GM18951 (cell line): Measurements from ENCODE around the gene AAMDC.
"Not testable (repeated sequence)": the region's sequence is repeated elsewhere in the genome, so short reads cannot be mapped to it uniquely, and the experiment has no call there.

Experiments
- POLR2A ChIP-seq: IDR thresholded peaks from 4 replicates; pipeline ENCODE4 v1.6.1; 2011; ENCODE audit warnings: mild to moderate bottlenecking; ENCODE audit not compliant: insufficient read length, insufficient read depth; ENCODE audit errors: extremely low read depth
- in situ Hi-C: fragments of 300-500 bp; cut with MboI; formaldehyde crosslinking; loops from one replicate; pipeline ENCODE4 v1.12.0; 2022; ENCODE audit warnings: low sequenced_read_pairs, mixed read lengths, inconsistent platforms; ENCODE audit not compliant: unreplicated experiment

Gene AAMDC

GRCh38 chr11:77842441-77843121 lies 21.6 kb downstream of the AAMDC start:
- in situ Hi-C loops: no loop called here

GRCh38 chr11:77843700-77844099 lies 22.8 kb downstream of the AAMDC start:
- in situ Hi-C loops: not testable (repeated sequence)

More at GRCh38 chr11:77842441-77843121, 21.6 kb downstream of the AAMDC start:
- no peak for TF ChIP-seq POLR2A

GRCh38 chr11:77851503-77851902 lies 30.6 kb downstream of the AAMDC start:
- in situ Hi-C loops: no loop called here
- TF ChIP-seq POLR2A: no peak

GRCh38 chr11:77854838-77855237 lies 33.9 kb downstream of the AAMDC start:
- no peak for TF ChIP-seq POLR2A
- in situ Hi-C loops: no loop called here

- in situ Hi-C loops: not testable (repeated sequence)
Measured at GRCh38 chr11:77857906-77858457, 37.0 kb downstream of the AAMDC start.

- in situ Hi-C loops: not testable (repeated sequence)
Measured at GRCh38 chr11:77861444-77861843, 40.5 kb downstream of the AAMDC start.

GRCh38 chr11:77865805-77866204 lies 44.9 kb downstream of the AAMDC start:
- in situ Hi-C loops: no loop called here
- TF ChIP-seq POLR2A: no peak

- no peak for TF ChIP-seq POLR2A
- in situ Hi-C loops: no loop called here
Measured at GRCh38 chr11:77866336-77866735, 45.4 kb downstream of the AAMDC start.

GRCh38 chr11:77868744-77869143 lies 47.8 kb downstream of the AAMDC start:
- in situ Hi-C loops: no loop called here
- TF ChIP-seq POLR2A: no peak

GRCh38 chr11:77871855-77872254 lies 50.9 kb downstream of the AAMDC start:
- TF ChIP-seq POLR2A: no peak
- in situ Hi-C loops: no loop called here

GRCh38 chr11:77873345-77873744 lies 52.4 kb downstream of the AAMDC start:
- no peak for TF ChIP-seq POLR2A
- in situ Hi-C loops: no loop called here

- no peak for TF ChIP-seq POLR2A
- in situ Hi-C loops: no loop called here
Measured at GRCh38 chr11:77874206-77874605, 53.3 kb downstream of the AAMDC start.

GRCh38 chr11:77876045-77876444 lies 55.1 kb downstream of the AAMDC start:
- in situ Hi-C loops: no loop called here
- TF ChIP-seq POLR2A: no peak

GRCh38 chr11:77878247-77878646 lies 57.3 kb downstream of the AAMDC start:
- in situ Hi-C loops: not testable (repeated sequence)

GRCh38 chr11:77879218-77879617 lies 58.3 kb downstream of the AAMDC start:
- TF ChIP-seq POLR2A: no peak
- in situ Hi-C loops: no loop called here
